Activated CD4-positive, alpha-beta T cell treated with anti-CD3 and anti-CD28 coated beads, Interleukin-2, amount 50 U/mL, for 48 hours (primary cell): Measurements from ENCODE around the gene GNAL.
"Not testable (repeated sequence)": the region's sequence is repeated elsewhere in the genome, so short reads cannot be mapped to it uniquely, and the experiment has no call there.

Source experiments
- DNase-seq, 2 experiments: peaks; one replicate each; pipeline ENCODE4 v3.0.0-alpha.2; 2020

GNAL gene

DNA sequence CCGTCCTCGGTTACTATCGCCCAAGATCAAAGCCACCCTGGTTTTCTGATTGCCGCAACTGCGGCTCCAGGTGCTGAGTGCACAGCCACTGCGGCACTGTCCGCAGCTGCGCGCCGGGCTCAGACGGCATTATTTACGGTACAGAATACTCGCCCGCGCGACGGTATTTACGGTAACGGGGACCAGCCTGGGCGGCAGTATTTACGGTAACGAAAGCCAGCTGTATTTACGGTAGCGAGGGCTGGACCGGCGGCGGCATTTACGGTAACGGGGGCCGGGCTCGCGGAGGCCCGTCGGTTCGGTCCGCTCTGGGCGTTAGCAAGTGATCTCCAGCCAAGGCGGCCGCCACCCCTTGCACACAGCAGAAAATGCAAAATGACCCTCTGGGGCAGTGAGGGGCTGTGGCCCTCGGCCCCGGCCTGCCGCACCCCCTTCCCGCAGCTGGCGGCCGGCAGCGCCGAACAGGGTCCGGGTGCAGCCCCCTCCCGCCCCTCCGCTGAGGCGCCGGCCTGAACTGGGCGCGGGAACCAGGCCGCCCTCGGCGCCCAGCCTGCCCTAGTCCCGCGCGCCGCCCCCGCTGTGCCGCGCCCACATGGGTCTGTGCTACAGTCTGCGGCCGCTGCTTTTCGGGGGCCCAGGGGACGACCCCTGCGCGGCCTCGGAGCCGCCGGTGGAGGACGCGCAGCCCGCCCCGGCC, at the start of gene GNAL:
Gene GNAL, plus strand, starts transcription at position 293 of the 697 bp plus-strand sequence. Its CDS starts 300 bp downstream, at position 593.
- peak; percentile 67 to 71 for DNase-seq

DNA sequence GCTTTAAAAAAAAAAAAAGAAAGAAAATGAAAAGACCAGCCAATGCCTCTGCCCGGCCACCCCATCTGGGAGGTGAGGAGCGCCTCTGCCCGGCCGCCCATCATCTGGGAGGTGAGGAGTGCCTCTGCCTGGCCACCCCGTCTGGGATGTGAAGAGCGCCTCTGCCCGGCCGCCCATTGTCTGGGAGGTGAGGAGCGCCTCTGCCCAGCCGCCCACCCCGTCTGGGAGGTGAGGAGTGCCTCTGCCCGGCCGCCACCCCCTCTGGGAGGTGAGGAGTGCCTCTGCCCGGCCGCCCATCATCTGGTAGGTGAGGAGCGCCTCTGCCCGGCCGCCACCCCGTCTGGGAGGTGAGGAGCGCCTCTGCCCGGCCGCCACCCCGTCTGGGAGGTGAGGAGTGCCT, 41.8 kb upstream of the GNAL start:
- not testable (repeated sequence) for DNase-seq

DNA sequence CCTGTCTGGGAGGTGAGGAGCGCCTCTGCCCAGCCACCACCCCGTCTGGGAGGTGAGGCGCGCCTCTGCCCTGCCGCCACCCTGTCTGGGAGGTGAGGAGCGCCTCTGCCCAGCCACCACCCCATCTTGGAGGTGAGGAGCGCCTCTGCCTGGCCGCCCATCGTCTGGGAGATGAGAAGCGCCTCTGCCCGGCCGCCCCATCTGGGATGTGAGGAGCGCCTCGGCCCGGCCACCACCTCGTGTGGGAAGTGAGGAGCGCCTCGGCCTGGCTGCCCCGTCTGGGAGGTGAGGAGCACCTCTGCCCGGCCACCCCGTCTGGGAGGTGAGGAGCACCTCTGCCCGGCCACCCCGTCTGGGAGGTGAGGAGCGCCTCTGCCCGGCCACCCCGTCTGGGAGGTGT, 41.3 kb upstream of the GNAL start:
- not testable (repeated sequence) for DNase-seq

DNA sequence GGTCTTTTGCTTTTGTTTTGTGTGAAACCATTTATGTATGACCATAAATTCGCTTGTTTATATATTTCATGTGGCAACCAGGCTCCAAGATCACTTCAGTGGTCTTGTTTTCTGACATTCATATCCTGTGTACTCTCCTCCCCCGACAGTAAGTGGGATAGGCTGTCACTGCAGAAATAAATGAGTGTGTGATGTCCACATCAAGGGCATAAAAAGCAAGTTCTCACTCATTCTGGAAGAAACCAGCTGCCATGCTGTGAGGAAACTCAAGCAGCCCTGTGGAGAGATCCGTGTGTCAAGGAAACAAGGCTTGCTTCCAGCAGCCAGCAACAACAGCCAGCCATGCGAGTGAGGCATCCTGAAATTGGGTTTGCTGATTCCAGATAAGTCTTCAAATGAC, 39.2 kb upstream of the GNAL start:
- no peak for DNase-seq

DNA sequence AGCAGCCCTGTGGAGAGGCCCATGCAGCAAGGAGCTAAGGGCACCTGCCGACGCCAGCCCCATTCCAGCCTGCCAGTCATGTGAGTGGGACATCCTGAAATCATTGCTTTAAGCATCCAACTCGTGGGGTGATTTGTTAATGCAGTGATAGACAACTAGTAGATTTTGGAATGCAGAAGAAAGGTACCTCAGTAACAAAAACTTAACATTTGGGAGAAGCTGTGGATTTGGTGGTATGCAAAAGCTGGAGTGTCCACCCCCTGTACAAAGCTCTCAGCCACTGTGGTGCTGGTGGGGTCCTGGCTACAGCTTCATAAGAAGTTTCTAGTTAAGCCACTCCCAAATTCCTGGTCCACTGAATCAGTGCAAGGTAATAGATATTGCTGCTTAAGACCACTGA, 37.2 kb upstream of the GNAL start:
- DNase-seq, result no peak

DNA sequence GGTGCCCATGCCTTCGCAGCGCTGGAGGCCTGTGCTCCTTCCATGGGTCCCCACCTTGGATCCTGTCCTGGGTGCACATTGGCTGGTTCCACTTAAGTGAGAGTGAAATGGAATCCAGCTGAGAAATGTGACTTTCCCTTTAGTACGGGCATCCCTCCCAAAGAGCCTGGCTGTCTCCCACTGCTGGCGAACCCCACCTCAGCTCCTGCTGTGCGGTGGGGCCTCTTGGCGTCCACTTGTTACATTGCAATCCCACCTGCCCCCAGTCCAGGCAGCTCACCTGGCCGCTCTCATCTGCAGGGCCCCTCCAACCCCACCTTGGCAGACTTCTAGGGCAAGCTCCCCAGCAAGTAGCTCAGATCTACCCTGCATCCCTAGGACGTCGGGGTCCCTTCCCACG, 35.5 kb upstream of the GNAL start:
- no peak for DNase-seq

DNA sequence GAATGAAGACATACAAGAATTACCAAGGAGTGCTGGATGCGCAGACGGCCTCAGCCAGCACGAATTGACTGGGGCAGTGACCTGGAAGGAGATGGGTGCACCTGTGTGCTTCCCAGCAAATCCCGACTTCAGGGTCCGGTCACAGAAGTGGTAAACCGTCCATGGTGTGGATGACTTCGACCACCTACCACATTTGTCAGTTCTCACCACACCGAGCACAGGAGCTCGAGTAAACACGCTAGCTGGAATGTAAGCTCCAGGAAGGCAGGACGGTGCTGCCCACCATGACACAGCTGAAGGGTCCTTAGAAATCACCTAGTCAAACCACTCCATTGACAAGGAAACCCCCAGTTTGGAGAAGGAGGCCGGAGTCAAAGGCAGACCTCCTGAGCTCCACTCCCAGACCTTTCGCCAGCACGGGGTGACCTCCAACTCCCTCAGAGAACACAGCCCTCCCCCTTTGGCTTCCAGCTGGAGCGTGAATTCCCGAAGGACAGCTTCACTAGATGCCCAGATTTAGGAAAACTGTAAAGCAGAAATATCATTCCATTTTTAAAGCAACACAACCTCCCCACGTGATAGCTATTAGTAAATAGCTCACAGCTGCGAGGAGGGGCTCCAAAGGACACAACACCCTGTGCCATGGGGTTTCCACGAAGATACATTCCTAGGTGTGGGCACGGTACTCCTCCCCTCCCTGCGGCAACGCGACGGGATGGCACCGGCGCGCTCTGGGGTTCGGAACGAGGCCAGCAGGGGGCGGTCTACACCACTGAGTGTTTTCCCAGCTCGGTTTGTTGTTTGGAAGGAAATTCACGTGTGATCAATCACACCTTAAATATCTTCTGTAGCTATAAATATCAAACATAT, 34.1 kb upstream of the GNAL start:
- DNase-seq, result peak; percentile 69 to 73

DNA sequence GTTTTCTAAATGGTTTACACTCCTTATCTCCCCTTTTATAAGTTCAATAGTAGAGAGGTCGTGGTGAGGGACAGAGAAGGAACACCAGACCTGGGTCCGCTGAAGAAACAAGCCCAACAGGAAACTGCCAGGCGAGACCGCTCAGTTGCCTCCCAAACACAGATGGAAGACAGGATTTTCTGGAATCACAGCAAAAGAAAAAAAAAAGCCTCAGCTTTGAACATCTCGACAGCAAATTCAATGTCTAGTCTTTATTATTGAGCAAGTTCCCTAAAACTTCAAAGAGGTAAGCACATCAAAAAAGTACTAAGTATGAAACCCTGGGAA, 33.5 kb upstream of the GNAL start:
- no peak for DNase-seq

DNA sequence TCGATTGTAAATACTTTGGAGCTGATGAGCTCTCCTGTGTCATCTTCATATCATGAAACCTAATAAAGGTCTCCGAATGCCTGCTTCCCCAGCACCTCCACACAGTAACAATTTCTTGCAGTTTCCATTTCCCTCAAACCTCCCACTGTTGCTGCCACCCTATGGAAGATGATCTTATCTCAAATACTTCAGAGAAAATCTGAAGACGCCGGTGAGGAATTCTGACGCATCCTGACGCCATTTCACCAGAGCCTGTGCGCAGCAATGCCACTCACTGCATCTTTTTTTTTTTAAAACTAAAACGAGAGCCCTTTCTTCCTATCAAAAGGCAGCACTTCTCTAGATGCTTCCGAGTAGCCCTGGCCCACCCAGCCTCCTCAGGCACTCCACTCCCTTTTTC, 31.9 kb upstream of the GNAL start:
- DNase-seq, result no peak

DNA sequence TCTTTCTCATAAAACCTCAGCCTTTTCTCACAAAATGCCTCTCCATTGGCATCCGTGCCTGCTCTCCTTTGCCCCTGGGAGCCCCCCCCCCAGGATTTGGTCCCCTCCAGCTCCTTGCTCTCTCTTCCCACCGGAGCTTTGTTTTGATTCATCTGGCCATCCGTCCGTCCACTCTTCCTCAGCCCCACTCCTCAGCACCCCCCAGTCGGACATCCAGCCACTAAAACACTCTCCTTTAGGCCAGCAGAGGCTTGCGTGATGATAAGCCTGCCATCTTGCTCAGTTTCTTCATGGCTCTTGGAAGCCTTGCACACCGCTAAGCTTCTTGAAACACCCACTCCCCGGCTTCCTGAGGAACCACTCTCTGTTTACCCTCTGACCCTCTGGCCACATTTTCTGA, 31.5 kb upstream of the GNAL start:
- DNase-seq, result no peak

DNA sequence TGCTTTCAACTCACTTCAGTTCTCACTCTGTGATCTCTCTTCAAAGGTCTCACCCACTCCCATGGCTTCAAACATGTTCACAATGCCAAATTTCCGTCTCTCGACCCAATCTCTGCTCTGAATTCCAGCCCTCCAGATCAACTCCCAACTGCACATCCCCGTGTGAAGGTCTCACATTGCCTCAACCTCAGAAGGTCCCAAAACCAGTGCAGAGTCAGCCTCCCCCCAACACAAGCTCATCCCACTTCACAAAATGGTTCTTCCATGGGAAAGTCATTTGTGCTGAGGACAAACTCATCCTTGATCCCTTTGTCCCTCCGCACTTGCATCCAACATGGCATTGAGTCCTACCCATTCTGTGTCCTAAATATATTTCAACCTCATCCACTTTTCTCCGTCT, 31.0 kb upstream of the GNAL start:
- no peak for DNase-seq

DNA sequence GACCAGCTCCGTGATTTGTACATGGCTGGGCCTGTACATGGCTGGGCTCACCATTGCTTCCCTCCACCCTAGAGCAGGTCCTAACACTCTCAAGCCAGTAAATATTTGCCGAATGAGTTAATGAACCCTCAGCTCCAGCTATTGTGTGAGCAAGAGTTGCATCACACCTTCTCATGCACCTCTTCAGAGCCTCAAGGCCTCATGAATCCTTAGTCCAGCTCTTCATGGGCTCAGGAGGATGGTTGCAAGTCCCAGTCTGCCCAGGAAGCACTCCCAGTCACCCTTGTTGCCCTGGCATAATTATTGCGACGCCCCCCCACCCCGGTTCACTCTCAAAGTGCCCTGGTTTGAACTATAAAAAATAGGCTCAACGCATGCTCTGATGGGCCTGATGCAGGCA, 30.1 kb upstream of the GNAL start:
- DNase-seq, result no peak

DNA sequence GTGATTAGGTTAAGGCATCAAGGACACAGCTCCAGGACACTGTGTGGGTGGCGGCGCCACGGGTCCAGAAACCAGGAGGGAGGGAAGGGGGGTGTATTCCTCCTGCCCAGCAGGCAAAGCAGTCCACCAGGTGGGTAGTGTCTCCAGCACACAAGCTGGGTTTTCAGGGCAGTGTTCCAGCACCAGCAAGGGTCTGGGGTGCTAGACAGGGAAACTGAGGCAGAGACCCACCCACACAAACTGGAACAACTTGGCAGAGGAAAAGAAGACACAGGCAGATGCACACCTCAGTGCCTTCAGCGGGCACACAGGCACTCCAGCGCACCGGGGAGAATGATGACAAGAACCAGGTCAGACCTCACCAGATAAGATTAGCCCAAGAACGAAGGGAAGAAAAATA, 28.4 kb upstream of the GNAL start:
- no peak for DNase-seq

DNA sequence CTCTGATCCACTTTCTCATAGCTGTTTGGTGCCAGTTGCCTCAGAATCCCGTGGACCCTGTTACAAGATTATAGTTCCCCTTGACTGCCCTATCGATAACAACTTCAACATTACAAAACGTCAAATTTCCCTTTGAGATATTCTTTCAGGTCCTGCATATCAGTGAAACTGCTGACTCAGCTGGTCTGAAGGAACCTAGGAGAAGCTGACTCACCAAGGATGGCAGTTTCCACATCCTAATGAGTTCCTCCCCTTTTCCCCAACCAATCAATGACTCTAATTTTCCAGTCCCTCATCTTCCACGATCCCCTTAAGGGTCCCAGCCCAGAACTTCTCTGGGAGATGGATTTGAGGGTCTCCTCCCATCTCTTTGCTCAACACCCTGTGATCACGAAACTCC, 27.6 kb upstream of the GNAL start:
- no peak for DNase-seq

DNA sequence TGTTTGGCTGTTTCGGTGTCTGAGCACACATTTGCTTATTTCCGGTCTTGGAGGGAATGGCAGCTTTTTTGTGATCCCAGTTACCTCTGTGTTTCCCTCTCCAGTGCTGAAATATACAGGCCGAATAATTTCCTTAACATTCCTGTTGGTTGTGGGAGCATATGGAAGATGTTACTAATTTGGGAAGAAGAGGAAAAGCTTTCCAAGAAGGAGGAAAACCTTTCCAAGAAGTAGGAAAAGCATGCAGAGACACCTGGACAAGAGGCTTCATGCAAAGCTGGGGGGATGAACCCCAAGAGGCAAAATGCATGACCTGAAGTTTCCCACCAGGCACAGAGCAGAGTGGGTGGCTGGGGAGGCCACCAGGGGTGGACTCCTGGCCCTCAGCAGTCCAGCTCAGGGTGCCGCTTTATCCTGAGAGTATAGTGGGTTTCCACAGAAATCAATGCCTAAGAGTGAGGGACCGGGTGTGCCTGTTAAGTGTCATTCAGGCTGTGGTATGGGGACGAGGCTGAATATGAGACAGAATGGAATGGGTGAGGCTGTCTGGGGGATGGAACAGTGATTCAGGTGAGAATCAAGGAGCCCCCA, 25.5 kb upstream of the GNAL start:
- no peak for DNase-seq

DNA sequence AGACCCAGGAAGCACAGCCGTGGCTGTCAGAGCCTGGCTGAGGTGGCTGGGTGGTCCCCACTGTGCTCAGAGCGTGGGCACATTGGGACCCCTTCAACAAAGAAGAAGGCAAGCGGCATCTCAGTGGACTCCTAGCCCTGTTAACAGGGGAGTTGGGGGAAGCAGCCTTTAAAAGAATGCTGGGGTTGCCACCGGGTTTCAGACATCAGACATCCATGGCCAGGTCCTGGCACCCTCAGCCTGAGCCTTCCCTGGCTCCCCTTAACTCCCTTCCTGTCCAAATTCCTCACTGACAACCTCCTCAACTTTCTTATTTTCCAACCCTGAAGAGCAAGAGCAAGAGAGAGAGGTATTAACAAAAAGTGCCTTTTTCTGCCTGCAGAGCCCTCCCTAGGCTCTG, 24.8 kb upstream of the GNAL start:
- DNase-seq, result no peak

DNA sequence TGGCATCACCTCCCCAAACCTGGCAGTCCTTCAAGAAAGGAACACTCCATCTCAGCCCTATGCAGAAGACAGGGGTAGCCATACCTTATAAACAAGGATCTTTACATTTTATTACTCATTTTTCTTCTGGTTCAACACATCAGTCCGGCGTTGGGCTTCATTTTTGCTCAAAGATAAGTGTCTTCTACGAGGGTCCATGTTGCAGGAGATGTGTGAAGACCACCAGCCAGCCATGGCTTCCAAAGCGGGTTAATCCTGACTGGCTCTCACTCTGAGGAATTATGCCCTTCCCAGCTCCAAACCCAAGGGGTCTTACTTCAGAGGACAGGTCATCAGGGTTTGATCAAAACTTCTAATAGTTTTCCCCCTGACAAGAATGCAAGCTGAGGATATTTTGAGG, 23.9 kb upstream of the GNAL start:
- DNase-seq, result no peak

DNA sequence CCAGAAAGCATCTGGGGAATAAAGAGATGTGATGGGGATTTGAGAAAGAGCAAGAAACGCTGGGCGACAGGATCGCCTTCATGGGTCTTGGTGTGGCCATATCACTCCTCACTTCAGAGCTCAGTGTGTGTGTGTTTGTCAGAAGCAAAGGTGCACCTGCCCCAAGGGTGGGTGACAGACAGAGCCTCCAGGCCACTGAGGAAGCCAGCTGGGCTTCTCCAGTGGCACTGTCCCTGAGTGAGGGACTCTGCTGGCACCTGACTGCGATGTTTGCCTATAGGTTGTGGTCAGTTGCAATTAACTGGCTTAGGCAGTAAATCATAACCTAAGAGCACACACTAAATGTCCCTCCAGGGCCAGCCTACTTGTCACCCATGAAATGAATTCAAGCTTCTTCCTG, 23.5 kb upstream of the GNAL start:
- no peak for DNase-seq

DNA sequence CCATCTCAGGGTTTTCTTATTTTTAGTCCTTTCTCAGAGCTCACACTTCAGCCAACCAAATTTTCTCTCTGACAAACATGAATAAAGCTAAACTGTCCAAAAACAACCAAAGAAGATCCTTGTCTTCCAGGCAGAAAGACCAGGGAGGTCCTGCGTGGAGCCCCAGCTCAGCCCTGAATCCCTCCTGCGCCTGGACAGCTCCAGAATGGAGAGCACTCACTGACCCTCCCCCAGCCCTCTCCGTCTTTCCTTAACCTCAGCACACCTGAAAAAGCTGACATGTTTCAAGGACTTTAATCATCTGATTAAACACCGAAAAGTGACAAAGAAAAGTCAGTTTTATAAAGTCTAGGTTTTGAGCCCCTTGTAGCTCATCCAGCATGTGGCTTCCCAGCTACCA, 22.9 kb upstream of the GNAL start:
- DNase-seq, result no peak

DNA sequence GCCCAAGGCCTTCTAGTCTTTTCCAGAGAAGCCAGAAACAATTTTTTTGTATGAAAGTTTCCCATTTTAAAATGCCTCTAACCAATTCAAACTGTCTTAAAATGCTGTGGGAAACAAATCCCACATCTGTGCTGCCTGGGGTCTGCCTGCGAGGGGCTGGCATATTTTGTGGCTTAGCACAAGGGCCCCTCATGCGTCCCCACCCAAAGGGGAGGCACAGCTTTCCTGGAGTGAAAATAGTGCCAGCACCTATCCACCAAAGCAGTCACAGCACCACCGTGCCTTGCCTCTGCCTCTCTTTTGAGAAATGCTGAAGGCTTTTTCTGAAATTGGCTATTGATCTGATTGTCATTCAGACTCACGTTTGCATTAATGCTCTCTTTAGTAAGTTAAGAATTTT, 22.2 kb upstream of the GNAL start:
- DNase-seq, result no peak

DNA sequence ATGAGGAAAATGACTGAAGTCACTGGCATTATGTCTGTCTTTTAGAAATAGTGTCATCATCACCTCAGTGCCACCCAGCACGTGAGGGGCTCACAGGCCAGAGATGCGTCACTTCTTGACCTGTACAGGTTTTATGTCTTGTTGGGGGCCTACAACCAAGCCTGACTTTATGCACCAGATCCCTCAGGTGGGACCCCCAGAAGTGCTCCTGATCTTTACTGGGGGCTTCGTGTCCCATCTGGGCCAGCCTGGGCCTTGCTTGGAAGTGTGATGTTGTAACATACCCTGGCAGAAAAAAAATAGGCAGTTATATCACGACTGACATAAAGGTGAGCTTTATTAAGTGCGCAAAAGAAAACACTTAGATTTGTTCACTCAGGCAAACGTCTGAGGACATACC, 21.5 kb upstream of the GNAL start:
- no peak for DNase-seq

DNA sequence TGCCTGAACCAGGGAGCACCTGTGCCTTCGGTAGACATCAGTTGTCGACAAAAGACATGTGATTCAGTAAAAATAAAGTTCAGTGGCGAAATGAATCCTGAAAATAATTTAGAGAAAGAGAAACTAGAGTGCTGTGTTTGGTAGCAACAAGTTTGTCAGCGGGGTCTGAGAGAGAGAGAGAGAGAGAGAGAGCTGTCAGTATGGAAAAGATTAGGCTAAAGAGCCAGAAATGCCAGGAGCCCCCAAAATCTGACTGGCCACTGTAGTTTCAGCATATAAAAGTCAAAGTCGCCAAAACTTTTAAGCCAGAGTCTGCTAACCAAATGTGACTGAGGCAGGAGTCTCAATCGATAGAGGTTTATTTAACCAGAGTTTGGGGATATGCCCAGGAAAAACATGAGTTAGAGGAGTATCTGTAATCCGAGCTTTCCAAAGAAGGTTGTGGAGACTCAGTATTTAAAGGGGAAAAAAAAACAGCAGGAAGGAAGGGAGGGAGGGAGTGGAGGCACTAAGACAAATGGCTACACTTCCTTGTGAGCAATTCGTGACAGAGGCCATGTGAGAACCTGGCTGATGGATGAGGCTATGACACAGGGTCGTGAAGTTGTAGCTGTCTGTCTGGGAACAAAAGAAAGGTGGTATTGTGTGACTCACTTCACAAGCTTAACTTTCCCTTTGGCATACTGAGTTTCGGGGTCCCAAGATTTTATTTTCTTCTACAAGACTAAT, 20.5 kb upstream of the GNAL start:
- no peak for DNase-seq

DNA sequence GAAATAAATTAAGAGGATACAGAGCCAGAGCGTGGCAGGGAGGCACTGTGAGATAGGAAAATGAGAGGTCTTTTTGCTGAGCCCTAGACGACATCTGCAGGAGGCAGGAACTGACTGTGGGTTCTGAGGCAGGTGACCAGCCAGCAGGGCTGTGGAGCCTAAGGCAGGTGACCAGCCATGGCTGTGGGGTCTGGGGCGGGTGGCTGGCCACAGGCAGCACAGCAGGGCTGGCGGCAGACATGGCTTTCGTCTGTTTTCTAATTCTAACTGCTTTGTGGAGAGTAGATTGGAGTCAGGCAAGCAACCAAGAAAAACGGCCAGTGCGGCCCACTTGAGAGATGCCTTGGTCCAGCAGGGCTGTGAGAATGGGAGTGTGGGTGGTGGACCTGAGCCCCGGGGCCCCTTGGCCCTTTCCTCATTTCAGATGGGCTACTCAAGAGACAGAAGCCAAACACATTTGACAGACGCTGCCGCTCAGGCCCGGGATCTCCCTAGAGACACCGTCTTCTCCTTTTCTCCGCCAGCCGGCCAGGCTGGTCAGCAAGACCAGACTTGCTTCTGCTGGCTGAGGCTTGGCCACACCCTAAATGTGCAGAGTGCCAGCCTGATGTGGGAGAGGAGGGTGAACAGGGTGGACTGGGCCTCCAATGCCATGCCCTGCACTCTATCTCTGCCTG, 19.7 kb upstream of the GNAL start:
- no peak for DNase-seq
